ENCODE results near the gene SNORC.

The SNORC gene

DNA sequence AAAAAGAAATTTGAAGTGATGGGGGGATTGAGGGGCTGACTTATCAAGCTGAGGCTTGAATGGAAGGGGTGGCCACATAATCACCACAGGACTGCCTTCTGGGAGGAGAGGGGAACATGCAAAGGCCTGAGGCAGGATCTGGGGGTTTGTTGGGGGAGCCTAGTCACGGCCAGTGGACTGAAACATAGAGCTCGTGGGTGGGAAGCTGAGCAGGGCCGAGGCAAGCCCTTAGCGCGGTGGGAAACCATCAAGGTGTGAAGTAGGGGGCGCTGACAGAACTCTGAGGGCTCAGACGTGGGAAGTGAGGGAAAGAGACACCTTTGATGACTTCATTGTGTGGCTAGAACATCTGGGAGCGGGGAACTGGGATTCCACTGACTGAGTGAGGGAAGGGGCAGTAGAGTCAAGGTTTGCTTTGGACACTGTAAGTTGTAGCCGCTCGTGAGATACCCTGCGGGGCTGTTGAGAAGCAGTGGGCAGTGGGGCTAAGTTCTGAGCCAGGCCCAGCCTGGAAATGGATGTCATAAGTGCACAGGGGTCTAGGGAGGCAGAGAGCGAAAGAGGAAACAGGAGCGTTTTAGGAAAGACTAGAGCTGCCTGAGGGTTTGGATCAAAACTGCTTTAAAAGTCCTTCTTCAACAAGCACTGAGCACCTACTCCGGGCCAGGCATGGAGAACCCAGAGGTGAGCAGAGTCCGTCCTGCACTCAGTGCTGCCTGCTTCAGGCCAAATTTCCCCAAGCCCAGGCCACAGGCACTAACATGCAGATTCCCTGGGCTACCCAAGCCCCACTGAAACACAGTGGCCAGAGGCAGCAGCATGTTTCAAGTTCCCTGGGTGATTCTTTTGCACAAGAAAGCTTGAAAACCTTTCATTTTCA lies 686 bp upstream of the SNORC start:
- DNase-seq (ENCODE audit: low read depth), result no peak

DNA sequence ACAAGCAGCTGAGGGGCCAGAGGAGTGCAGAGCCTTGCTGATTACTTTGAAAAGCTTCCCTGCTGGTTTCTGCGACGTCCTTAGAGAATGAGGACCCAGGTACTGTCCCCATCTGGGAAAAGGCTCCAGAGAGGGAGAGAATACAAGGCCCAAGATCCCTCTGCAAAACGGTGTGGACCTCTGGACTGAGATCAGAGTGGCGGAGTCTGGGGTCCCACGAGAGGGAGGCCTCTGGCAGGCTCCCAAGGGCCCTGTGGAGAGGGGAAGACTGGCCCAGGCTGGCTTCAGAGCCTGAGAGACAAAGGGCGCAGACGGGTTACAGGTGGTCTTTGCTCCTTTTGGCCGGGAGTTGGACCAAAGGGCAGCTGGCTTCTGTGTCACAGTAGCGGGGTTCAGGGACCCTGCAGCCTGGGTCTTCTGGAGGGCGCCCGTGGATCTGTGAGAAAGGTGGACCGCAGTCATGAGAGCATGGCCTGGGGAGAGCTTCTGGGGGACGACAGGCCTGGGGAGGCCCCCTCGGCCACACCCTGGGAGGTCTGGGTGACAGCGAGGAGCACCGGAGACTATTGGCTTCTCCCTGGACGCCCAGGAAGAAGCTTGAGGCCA lies 805 bp downstream of the SNORC start:
- no peak for DNase-seq (ENCODE audit: low read depth)

DNA sequence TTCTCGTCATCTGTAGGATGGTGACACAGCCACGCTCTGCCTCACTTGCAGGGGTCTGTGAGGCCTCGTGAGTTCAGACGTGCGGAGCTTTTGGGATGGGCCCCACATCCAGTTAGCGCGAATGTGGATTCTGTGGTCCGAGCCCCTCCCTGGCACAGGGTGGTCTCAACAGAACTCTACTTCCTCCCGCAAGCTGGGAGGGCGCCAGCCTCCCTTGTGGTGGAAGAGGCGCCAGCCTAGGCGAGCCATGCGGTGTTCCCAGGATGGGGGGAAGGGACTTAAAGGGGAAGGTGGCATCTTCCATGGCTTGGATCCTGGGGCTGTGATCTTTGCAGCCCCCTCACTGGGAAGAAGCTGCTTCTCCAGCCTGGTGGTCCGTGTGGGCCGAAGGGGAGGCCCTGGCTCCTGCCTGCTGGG lies 1.4 kb downstream of the SNORC start:
- no peak for DNase-seq (ENCODE audit: low read depth)

DNA sequence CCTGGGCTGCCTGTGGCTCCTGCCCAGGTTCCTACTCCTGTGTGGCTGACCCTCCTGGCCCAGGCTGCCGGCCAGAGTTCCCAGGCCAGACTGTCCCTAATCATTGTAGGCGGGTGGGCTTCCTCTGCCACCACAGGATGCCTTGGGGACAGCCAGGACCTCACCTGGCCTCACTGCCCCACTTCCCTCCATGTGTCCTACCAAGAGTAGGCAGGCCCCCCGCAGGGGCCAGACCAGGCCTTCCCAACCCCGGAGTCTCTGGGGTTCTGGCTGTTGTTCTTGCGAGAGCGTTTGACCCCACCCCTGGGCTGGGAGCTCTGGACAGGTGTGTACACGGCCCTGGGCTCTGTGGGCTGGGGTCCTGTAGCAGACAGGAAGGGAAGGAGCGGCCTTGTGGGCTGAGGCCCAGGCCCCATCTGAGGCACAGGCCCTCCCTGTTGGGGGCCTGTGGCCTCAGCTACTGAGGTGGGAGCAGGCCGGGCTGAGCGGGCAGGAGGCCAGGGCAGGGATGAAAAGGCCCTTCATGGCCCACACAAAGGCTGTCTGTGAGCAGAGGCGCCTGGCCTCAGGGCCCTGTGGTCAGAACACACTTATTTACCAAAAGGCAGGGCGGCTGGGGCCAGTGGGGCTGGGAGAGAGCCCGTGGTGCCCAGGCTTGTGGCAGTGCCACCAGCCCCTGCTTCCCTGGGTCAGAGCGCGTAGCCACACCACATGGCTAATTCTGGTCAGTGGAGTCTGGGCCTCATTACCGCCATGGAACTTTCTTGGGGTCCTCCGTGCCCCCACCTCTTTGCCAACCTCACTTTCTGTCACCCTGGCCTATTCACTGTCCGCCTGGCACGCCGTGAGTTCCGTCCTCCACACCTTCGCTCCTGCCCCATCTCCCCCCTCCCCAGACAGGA lies 2.0 kb downstream of the SNORC start:
- no peak for DNase-seq (ENCODE audit: low read depth)

DNA sequence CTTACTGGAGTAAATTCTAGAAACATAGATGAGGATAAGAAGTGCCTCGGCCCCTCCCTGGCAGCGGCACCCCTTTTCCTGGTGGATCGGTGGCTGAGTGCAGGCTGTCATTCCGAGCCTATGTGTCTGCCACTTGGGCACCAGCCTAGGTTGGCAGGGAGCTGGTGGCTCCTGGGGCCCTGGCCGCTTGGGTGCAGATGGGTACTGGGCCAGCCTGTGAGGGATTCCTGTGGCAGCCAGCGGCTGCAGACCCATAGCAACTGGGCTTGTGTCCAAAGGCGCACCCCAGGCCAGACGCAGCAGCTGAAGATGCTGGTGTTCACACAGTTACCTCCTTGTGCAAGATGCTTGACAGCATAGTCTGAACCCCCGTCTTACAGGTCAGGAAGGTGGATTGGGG lies 2.8 kb downstream of the SNORC start:
- DNase-seq (ENCODE audit: low read depth), result no peak

DNA sequence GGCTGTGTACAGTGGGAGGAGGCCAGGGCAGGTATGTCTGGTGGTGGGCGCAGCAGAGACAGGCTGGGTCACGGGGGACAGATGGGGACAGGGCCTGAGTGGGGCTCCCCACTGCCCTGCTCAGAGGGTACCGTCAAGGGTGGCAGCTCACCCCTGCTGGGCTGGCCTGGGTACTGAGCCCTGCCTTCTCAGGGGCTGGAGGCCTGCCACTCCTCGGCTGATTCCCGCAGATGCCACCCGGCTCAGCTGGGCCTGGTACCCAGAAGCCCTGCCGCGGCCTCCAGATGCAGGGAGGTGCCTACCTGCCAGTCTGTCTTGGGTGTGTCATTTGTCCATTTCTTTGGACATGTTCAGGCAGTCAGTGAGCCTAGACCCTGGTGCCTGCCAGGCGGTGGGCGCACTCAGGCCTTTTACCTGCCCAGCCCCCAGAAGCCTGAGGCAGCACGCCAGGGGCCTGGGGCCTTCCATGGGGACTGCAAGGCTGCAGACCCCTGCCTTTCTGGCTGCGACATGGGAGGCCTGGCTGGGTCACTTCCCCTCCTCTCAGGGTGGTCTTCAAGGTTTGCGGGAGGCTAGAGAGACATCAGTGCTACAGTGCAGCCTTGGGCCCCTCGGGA lies 3.3 kb downstream of the SNORC start:
- DNase-seq (ENCODE audit: low read depth), result no peak

DNA sequence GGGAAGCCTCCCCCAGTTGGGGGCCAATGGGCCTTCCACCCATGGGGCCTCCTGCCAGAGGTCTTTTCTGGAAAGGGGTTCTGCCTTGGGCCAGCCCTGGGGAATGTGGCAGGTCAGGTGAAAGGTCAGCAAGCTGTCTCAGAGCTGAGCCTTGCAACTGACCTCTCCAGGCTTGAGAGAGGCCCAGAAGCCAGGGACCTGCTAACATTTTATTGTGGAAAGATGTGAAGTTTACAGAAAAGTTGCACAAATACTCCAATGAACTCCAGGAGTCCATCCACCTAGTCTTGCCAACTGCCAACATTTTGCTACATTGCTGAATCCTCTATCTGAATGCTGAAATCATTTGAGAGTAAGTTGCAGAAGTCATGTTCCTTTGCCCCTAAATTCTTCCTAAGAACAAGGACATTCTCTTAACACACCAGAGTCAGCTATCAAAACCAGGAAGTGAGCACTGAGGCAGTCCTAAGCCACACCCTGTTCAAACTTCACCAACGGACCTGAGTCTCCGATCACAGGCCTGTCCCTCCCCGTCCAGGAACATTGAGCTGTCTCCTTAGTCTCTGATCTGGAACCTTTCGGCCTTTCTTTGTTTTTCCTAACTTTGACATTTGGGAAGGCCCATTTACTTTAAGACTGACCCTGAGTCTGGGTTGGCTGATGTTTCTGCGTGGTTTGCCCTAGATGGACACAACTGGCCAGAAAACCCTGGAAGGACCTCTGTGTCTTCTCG lies 4.0 kb downstream of the SNORC start:
- DNase-seq (ENCODE audit: low read depth), result no peak

DNA sequence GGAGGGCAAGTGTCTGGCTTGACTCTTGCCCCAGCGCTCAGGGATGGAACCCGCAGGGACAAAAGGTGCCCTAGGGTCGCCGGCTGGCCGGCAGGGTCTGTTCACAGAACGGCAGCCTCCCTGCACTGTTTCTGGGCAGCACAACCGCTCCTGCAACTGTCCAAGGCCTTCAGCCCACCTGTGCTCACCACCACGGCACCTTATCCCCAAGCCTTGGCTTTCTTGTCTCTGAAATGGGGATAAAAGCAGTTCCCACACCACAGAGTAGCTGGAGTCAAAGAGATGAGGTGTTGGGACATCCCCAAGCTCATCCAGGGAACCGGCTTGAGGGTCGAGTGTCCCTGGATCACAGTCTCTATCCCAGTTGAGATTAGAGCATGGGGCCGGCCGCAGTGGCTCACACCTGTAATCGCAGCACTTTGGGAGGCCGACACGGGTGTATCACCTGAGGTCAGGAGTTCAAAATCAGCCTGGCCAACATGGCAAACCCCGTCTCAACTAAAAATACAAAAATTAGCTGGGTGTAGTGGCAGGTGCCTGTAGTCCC lies 4.7 kb downstream of the SNORC start:
- no peak for DNase-seq (ENCODE audit: low read depth)

DNA sequence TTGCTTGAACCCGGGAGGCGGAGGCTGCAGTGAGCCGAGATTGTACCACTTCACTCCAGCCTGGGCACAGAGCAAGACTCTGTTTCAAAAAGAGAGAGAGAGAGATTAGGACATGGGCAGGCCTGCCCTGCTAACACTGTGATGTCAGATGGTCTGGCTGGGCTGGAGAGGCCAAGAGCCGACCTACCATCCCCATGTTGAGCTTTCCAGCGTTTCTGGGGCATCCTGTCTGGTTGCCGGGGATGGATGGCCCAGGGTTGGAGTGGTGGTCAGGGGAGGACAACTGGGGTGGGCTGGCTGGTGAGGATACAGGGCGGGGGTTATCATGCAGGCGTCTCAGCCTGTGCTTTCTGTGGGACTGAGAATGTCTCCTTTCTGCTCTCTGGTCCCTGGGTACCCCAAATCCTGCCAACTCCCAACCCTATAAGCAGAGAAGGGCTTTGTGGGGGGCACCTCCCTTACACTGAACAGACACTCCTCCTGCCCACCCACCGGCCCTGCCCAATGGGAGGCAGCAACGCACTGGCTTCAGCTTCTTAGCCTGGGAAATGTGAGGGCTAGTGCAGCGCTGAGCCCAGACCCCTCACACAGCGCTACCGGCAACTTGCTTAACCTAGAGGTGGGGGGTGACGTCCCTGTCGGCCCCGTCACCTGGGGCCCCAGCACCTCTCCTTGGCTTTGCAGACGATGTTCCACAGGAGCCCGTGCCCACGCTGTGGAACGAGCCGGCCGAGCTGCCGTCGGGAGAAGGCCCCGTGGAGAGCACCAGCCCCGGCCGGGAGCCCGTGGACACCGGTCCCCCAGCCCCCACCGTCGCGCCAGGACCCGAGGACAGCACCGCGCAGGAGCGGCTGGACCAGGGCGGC lies 5.4 kb downstream of the SNORC start:
- DNase-seq (ENCODE audit: low read depth), result no peak

DNA sequence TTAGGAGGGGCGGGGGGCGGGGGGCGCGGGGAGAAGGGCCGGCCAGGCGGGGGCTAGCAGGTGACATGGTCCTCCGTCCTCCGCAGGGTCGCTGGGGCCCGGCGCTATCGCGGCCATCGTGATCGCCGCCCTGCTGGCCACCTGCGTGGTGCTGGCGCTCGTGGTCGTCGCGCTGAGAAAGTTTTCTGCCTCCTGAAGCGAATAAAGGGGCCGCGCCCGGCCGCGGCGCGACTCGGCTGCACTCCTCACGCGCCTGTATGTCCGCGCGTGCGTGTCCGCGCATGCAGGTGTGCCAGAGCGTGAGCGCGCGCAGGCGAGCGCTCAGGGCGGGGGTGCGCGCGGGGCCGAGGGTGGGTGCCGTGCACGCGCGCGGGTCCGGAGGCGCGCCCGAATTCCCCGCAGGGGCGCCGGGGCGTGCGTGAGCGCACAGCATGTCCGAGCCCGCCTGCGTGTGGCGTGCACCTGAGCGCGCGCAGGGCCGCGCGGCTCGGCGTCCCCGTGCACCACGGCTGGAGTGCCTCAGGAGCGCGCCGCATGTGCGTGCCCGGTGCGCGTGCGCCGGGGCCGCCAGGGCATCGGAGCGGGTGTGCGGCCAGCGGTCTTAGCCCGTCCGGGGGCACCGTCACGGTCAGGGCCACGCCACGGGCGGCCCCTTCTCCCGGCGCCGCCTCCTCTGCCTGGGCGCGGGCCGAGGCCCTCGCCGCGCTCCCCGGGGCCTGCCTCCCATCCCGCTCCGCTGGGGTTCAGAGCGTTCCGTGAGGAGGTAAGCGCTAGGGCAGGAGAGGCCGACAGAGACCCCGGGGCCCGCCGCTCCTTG lies 6.3 kb downstream of the SNORC start:
- DNase-seq (ENCODE audit: low read depth), result no peak

DNA sequence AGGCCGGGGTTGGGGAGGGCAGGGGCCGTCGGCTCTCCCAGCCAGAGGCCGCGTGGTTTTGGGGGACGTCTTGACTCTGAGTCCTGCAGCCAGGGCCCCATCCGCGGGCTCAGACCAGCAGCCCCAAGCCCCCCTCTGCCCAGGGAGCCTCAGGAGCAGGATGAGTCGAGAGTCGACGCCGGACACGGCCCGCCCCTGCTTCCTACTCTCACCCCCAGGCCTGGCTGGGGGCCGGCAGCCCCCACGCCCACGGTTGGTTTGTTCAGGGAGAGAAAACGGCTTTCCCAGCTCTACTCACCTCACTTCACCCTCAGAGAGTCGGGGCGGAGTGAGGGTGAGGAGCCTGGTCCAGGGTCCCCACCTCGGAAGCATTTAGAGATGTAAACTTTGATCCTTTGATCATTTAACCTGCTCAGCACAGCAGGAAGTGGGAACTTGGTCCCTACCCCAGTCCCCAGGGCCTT lies 6.9 kb downstream of the SNORC start:
- DNase-seq (ENCODE audit: low read depth), result no peak

DNA sequence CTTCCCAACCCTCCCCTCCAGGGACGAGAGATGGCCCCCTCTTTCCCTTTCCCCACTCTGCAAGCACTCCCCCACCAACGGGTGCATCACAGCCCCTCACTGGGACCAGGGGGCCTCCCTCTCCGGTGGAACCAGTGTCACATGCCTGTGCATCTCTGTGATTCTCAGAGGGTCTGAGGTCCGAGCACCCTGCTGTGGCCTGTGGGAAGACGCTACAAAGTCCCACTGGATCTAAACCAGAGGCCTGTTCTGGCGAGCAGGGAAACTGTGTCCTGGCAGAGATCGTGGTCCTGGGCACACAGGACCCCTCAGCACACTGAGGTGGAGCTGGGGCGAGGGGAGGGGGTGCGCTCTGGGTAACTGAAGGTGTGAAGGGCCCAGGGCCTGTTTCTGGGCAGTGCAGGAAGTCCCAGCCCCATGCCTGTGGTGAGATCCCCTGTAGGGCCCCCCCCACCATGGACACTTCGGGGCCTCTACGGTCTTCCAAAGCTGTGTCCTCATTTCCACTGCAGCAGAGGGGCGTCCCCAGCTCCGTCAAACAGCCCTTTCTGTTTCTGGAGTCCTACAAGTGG lies 8.0 kb downstream of the SNORC start:
- no peak for DNase-seq (ENCODE audit: low read depth)

DNA sequence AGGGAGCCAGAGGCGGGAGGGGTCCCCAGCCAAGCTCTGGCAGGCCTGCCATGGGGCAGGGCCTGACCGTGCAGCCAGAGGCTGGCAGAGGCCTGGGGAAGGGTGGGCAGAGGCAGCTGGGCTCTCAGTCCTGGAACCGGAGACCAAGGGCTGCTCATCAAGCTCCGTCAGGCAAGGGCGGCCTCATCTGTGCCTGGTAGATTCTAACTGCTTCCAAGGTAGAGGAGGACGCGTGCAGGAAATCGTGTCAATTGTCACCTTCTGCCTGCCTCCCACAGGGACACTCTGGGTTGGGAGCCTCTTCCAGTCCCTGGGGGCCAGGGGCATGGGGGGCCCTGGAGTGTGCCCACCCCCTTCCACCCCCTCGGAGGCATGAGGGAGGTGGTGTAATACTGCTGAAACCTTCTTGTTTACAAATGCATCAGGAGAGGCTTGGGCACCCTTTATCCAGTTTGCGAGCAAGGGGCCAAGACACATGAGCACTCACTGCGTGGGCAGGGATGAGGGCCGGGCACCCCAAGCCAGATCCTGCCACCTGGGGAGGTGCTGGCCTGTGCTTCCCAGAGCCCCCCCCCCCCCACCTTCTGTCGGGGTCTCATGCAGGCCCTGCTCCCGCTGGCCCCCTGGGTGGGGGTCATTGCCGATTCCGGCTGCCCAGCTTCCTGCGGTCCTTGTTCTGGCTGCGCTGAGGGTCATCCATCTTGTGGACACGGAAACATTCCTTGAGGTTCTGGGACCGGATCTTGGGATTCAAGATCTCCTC lies 9.0 kb downstream of the SNORC start:
- DNase-seq (ENCODE audit: low read depth), result no peak

DNA sequence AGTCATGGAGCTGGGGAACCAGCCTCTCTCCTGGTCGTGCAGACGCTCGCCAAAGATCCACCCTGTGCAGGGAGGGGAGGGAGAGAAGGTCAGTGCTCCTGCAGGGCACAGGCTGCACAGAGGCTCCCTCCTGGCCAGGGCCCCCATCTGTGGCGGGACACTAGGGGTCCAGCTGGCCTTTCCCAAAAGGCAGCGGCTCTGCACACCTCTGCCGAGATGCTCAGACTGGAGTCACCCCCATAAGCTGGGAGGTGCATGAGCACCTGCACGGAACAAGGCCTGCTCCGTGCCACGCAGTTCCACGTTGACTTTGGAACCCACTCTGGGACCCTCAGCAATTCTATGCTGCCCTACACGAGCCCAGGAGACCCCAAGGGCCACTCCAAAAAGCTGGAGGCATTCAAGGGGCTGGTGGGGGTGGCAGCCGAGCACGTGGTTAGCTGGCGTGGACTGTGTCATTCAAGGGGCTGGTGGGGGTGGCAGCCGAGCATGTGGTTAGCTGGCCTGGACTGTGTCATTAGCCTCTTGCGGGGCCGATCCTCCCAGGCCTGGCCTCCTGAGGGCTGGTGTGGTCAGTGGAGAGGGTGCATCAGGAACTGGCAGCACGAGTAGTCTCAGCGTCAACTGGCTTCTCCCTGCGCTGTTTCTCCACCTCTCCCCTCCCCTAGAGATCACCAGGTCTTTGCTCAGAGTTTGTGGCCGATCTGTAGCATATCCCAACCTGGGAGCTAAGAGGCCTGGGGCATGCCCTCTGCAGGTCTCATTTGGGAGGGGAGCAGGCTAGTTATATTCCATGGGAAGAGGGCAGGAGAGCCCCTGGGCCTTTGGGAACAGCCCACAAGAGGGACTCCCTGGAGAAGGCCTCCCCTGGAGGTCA lies 9.8 kb downstream of the SNORC start:
- no peak for DNase-seq (ENCODE audit: low read depth)

DNA sequence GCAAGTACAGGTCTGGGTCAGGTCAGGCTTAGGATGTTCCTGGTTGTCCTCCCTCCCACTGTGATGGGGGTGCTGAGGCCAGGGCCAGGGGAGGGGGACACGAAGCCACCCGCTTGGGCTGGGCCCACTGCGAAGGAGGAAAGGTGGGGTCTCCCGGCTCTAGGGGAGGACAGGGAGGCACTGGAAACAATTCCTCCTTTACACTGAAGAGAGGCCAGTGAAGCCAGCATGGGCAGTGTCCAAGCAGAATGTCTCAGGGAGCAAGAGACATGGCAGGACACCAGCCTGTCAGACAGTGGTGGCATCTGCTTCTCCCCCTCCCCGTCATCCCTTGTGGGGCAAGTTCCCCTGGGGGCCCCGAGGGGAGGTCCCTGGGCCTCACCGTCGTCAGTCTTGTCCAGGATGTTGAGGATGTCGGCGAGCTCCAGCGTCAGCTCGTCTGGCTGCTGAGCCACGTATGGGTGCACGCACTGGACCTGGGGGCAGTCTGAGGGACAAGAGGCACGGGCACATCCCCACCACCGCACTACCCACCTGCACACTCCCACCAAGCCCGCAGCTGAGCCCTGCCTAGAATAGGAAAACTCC lies 10.8 kb downstream of the SNORC start:
- no peak for DNase-seq (ENCODE audit: low read depth)

DNA sequence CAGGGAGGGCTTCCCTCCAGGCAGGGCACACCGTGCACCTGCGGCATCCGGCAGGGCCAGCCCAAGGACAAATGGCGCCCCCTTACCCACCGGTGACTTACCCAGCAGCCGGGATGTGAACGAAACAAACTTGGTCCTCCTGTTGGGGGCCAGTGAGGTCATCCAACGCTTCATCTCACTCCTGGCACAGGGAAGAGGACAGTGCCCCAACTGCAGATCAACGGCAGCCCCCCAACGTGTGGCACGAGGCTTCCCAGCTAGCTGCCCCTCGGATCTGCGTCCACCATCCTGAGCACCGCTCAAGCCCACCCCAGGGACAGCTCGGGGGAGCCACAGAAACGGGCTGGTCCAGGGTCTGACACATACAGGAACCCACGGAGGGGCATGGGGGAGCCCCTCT lies 12.0 kb downstream of the SNORC start:
- DNase-seq (ENCODE audit: low read depth), result no peak
